SK-N-SH treated with all-trans-retinoic acid at 6 μM for 48 hours (cell line): ENCODE measurements around the gene ACACB.

Experiments used
- ATAC-seq: fragments of 200-7000 bp; cut with Tn5 transposase; 3 replicates; pipeline ENCODE4 v1.9.1; 2020; ENCODE audit warnings: mild to moderate bottlenecking, moderate library complexity
- ARNTL ChIP-seq: fragments of 450-650 bp; formaldehyde crosslinking; IDR thresholded peaks from 2 replicates; pipeline ENCODE4 v1.5.0; 2020; ENCODE audit warnings: low read depth, mild to moderate bottlenecking, moderate library complexity, borderline replicate concordance
- BACH2 ChIP-seq: fragments of 250-450 bp; sonication (Bioruptor Pico); IDR thresholded peaks from 2 replicates; pipeline ENCODE4 v1.9.0; 2021; ENCODE audit warnings: mild to moderate bottlenecking, borderline replicate concordance
- CREB5 ChIP-seq: fragments of 250-450 bp; sonication (Bioruptor Pico); IDR thresholded peaks from 2 replicates; pipeline ENCODE4 v1.5.1; 2020; ENCODE audit warnings: low read depth, mild to moderate bottlenecking, moderate library complexity
- CSDC2 ChIP-seq: fragments of 250-450 bp; sonication (Bioruptor Pico); IDR thresholded peaks from 2 replicates; pipeline ENCODE4 v1.5.0; 2020; ENCODE audit warnings: mild to moderate bottlenecking, moderate library complexity
- CSRNP3 ChIP-seq: fragments of 250-450 bp; sonication (Bioruptor Pico); IDR thresholded peaks from 2 replicates; pipeline ENCODE4 v1.5.1; 2021; ENCODE audit warnings: mild to moderate bottlenecking, moderate library complexity
- ESRRG ChIP-seq: fragments of 250-450 bp; sonication (Bioruptor Pico); IDR thresholded peaks from 2 replicates; pipeline ENCODE4 v1.6.1; 2021; ENCODE audit warnings: mild to moderate bottlenecking
- GLIS3 ChIP-seq: fragments of 250-450 bp; sonication (Bioruptor Pico); IDR thresholded peaks from 2 replicates; pipeline ENCODE4 v1.5.0; 2020; ENCODE audit warnings: mild to moderate bottlenecking, moderate library complexity
- ISL1 ChIP-seq: fragments of 250-450 bp; sonication (Bioruptor Pico); IDR thresholded peaks from 2 replicates; pipeline ENCODE4 v2.1.2; 2022; ENCODE audit warnings: mild to moderate bottlenecking, moderate library complexity
- OSR1 ChIP-seq: fragments of 250-450 bp; sonication (Bioruptor Pico); IDR thresholded peaks from 2 replicates; pipeline ENCODE4 v1.8.0; 2022; ENCODE audit warnings: moderate library complexity, mild to moderate bottlenecking, inconsistent platforms
- PATZ1 ChIP-seq: fragments of 250-450 bp; sonication (Bioruptor Pico); IDR thresholded peaks from 2 replicates; pipeline ENCODE4 v1.8.0; 2020; ENCODE audit warnings: mild to moderate bottlenecking, moderate library complexity, borderline replicate concordance
- POU6F1 ChIP-seq: fragments of 250-450 bp; sonication (Bioruptor Pico); IDR thresholded peaks from 2 replicates; pipeline ENCODE4 v1.8.0; 2021; ENCODE audit warnings: low read depth, mild to moderate bottlenecking, moderate library complexity, borderline replicate concordance
- PPARA ChIP-seq: fragments of 250-450 bp; sonication (Bioruptor Pico); IDR thresholded peaks from 2 replicates; pipeline ENCODE4 v1.5.0; 2020; ENCODE audit warnings: mild to moderate bottlenecking, borderline replicate concordance
- RARB ChIP-seq: fragments of 250-450 bp; sonication (Bioruptor Pico); IDR thresholded peaks from 2 replicates; pipeline ENCODE4 v1.8.0; 2021; ENCODE audit warnings: mild to moderate bottlenecking, moderate library complexity
- SNAI2 ChIP-seq: fragments of 250-450 bp; sonication (Bioruptor Pico); IDR thresholded peaks from 2 replicates; pipeline ENCODE4 v1.5.0; 2020; ENCODE audit warnings: mild to moderate bottlenecking, moderate library complexity
- TCF4 ChIP-seq: fragments of 250-450 bp; sonication (Bioruptor Pico); IDR thresholded peaks from 2 replicates; pipeline ENCODE4 v1.8.0; 2021; ENCODE audit warnings: mild to moderate bottlenecking, moderate library complexity, borderline replicate concordance
- TOX ChIP-seq: fragments of 250-450 bp; sonication (Bioruptor Pico); IDR thresholded peaks from 2 replicates; pipeline ENCODE4 v1.8.0; 2021; ENCODE audit warnings: mild to moderate bottlenecking, moderate library complexity, borderline replicate concordance
- TSHZ2 ChIP-seq: fragments of 250-450 bp; sonication (Bioruptor Pico); IDR thresholded peaks from 2 replicates; pipeline ENCODE4 v1.5.0; 2020; ENCODE audit warnings: mild to moderate bottlenecking, moderate library complexity
- ZC3H10 ChIP-seq: fragments of 250-450 bp; sonication (Bioruptor Pico); IDR thresholded peaks from 2 replicates; pipeline ENCODE4 v1.5.1; 2021; ENCODE audit warnings: mild to moderate bottlenecking, moderate library complexity
- ZFP3 ChIP-seq: fragments of 250-450 bp; sonication (Bioruptor Pico); IDR thresholded peaks from 2 replicates; pipeline ENCODE4 v1.5.0; 2020; ENCODE audit warnings: mild to moderate bottlenecking, moderate library complexity
- ZFP30 ChIP-seq: fragments of 450-650 bp; formaldehyde crosslinking; IDR thresholded peaks from 2 replicates; pipeline ENCODE4 v1.5.0; 2022; ENCODE audit warnings: mild to moderate bottlenecking, moderate library complexity
- ZNF565 ChIP-seq: fragments of 450-650 bp; formaldehyde crosslinking; conservative IDR thresholded peaks from 2 replicates; pipeline ENCODE4 v1.5.0; 2020; ENCODE audit warnings: low read depth, mild to moderate bottlenecking, moderate library complexity
- ZNF70 ChIP-seq: fragments of 450-650 bp; formaldehyde crosslinking; IDR thresholded peaks from 2 replicates; pipeline ENCODE4 v1.5.0; 2020; ENCODE audit warnings: mild to moderate bottlenecking, moderate library complexity
- ZNF8 ChIP-seq: fragments of 450-650 bp; formaldehyde crosslinking; IDR thresholded peaks from 2 replicates; pipeline ENCODE4 v1.5.0; 2020; ENCODE audit warnings: mild to moderate bottlenecking, moderate library complexity

Gene ACACB

GRCh38 chr12:109189291-109189690, 72.9 kb downstream of the ACACB start (continued):
- TF ChIP-seq TCF4 (CRISPR knock-in tag), result no peak
- TF ChIP-seq ESRRG (CRISPR knock-in tag), result no peak

- no peak for TF ChIP-seq OSR1 (CRISPR knock-in tag)
- TF ChIP-seq ZNF8 (CRISPR knock-in tag), result no peak
- peak; percentile 24; the same call in 1 of the 3 replicates for ATAC-seq
These were observed 75.3 kb downstream of the ACACB start for GRCh38 chr12:109191621-109192250.

GRCh38 chr12:109192358-109192757, 76.0 kb downstream of the ACACB start:
- TF ChIP-seq ZC3H10 (no peak), RARB (CRISPR knock-in tag) (no peak)
- peak; percentile 69 for ATAC-seq

GRCh38 chr12:109193896-109194295, 77.5 kb downstream of the ACACB start:
- TF ChIP-seq CREB5 (no peak), OSR1 (CRISPR knock-in tag) (no peak), TSHZ2 (CRISPR knock-in tag) (no peak), TOX (CRISPR knock-in tag) (no peak), PATZ1 (CRISPR knock-in tag) (no peak), ZNF70 (CRISPR knock-in tag) (no peak), BACH2 (no peak), CSRNP3 (no peak), SNAI2 (CRISPR knock-in tag) (no peak), GLIS3 (CRISPR knock-in tag) (no peak), ZNF8 (CRISPR knock-in tag) (no peak), ZFP30 (CRISPR knock-in tag) (no peak), ZFP3 (CRISPR knock-in tag) (no peak), TCF4 (CRISPR knock-in tag) (no peak), ZNF565 (CRISPR knock-in tag) (no peak)
- ATAC-seq, result no peak

- ATAC-seq, result no peak
- TF ChIP-seq ZC3H10, result no peak
- TF ChIP-seq ESRRG (CRISPR knock-in tag), result no peak
- no peak for TF ChIP-seq PATZ1 (CRISPR knock-in tag)
- TF ChIP-seq BACH2, result no peak
- no peak for TF ChIP-seq OSR1 (CRISPR knock-in tag)
- no peak for TF ChIP-seq CREB5
- TF ChIP-seq POU6F1, result no peak
- TF ChIP-seq ARNTL (CRISPR knock-in tag), result no peak
- TF ChIP-seq RARB (CRISPR knock-in tag), result no peak
- TF ChIP-seq ZFP3 (CRISPR knock-in tag), result no peak
- TF ChIP-seq ISL1, result no peak
- TF ChIP-seq CSDC2 (CRISPR knock-in tag), result no peak
- no peak for TF ChIP-seq PPARA (CRISPR knock-in tag)
- TF ChIP-seq GLIS3 (CRISPR knock-in tag), result no peak
These were observed 79.9 kb downstream of the ACACB start for GRCh38 chr12:109196332-109196731.
